Transverse colon (tissue), 4 donors: ENCODE data around the gene TLCD3B. TPM values are rescaled to one million over a fixed set of nuclear protein-coding genes. Genes with fewer than 3 reads are reported as not detected.
A peak's percentile ranks its signal among the peaks of the same experiment; 100 is the strongest.

Source experiments
- DNase-seq: peaks from one replicate; pipeline ENCODE4 v3.0.0-alpha.2; 2019
- H3K27ac ChIP-seq, 4 donors: fragments of 200-600 bp; sonication (generic); 2 replicates each; pipeline ENCODE4 v1.5.1; 2016 to 2018; ENCODE audit warnings: inconsistent platforms in 4 of 4
- H3K27me3 ChIP-seq: fragments of 200-600 bp; sonication (generic); 2 replicates; pipeline ENCODE4 v1.5.1; 2017; ENCODE audit warnings: inconsistent platforms
- H3K36me3 ChIP-seq, 4 donors: fragments of 200-600 bp; sonication (generic); 2 replicates each; pipeline ENCODE4 v1.5.1; 2017 to 2019; ENCODE audit warnings: inconsistent platforms in 4 of 4
- H3K4me1 ChIP-seq, 4 donors: fragments of 200-600 bp; sonication (generic); 2 replicates each; pipeline ENCODE4 v1.5.1; 2017 to 2020; ENCODE audit warnings: inconsistent platforms in 4 of 4
- H3K4me3 ChIP-seq, 4 donors: fragments of 200-600 bp; sonication (generic); 1 replicate in 1 of 4; 2 replicates in 3 of 4; pipeline versions ENCODE4 v1.5.1 to v1.6.1; 2017 to 2019; ENCODE audit warnings: inconsistent platforms in 4 of 4
- H3K9me3 ChIP-seq, 2 donors: fragments of 200-600 bp; sonication (generic); 2 replicates each; pipeline ENCODE4 v1.5.1; 2017 to 2019; ENCODE audit warnings: inconsistent platforms in 2 of 2
- EP300 ChIP-seq: sonication (generic); formaldehyde crosslinking; IDR thresholded peaks from one replicate; pipeline ENCODE4 v1.6.1; 2017; ENCODE audit warnings: antibody characterized with exemption, low read depth
- POLR2A ChIP-seq: fragments of 450-650 bp; IDR thresholded peaks from one replicate; pipeline ENCODE4 v1.6.1; 2016; ENCODE audit warnings: antibody characterized with exemption, mild to moderate bottlenecking, moderate library complexity
- POLR2AphosphoS5 ChIP-seq, 3 donors: sonication (generic); formaldehyde crosslinking; IDR thresholded peaks; one replicate each; pipeline ENCODE4 v1.6.1; 2016; ENCODE audit warnings: antibody characterized with exemption in 3 of 3
- WGBS, 2 donors: methylation state at CpG; one replicate each; pipeline ENCODE4 v1.1.5; 2018; ENCODE audit warnings: low coverage in 1 of 2; 5-methylcytosine and 5-hydroxymethylcytosine counted together
- in situ Hi-C, 4 donors: fragments of 200-750 bp; cut with MboI; loops; one replicate each; pipeline versions ENCODE4 v1.15.0 to v1.15.1; 2017; ENCODE audit warnings: low sequenced_read_pairs in 3 of 4, low pct_ligation_motif_present in 1 of 4, low pct_unique_long_range_greater_than_20kb in 1 of 4
- intact Hi-C: fragments of 100-400 bp; cut with DNase I; formaldehyde crosslinking; loops from one replicate; pipeline ENCODE4 v1.15.1; 2023; ENCODE audit warnings: low total_unique reads
- total RNA-seq, 4 donors: library from RNA; depleted of rRNA; stranded (reverse); fragments of >200 nt; gene quantifications; one replicate each; pipeline ENCODE4 v1.1.0, GENCODE V29; 2016
- TF ChIP-seq, protein P1 (sequence below), 5 experiments: fragments of 200-600 bp in 3 of 5; fragments of 450-650 bp in 2 of 5; sonication (generic) in 3 of 5; IDR thresholded peaks; 1 replicate in 2 of 5; 2 replicates in 3 of 5; pipeline ENCODE4 v1.5.1; 2016 to 2017; ENCODE audit warnings: antibody characterized with exemption in 5 of 5, inconsistent platforms in 3 of 5, mild to moderate bottlenecking in 2 of 5, moderate library complexity in 1 of 5

The TLCD3B gene
- total RNA-seq, 4 donors from 2014 or later = not detected

DNA sequence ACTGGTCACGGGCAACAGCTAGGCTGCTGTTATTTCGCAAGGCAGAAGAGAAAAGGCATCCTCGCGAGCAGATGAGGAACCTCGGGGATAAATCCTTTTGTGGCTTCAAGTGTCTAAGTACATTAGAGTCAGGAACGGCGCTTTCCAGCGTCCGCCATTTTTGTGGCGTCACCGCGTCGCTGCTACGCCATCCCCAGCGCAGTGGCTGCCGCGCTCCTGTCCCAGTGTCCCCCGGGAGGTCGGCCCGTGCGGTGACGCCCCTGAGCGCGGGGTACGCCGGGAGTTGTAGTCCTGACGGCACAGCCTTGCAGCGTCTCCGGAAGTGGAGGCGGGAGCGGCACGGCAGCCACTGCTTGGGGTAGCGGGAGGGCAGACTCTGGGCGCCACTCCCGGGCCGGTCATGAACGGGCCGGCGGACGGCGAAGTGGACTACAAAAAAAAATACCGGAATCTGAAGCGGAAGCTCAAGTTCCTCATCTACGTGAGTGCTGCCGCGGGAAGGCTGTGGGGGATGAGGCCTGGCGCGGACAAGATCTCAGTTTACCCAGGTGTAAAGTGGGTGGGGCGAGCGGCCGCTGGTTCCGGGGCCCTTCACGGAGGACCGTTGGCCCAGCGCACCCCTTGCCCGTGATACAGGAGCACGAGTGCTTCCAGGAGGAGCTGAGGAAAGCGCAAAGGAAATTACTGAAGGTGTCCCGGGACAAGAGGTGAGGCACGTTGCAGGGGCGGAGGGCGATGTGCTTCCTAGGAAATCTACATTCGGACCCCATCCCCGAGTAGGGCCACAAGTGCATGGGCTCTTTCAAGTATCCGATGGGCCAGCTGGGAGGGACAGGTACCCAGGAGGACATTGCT, 34.9 kb downstream of the TLCD3B start, which contains the start of gene INO80E:
Gene INO80E (plus strand): TSS at position 331 of the 855 bp plus-strand sequence. CDS start 70 bp downstream, at position 401.
- H3K27ac ChIP-seq = peak within 1 kb of the TSS; percentile 93 to 99 (median 96)
- no peaks in the 10 kb centered on the region for H3K36me3 ChIP-seq
- peaks cover 11 to 25% (median 21%) of the 10 kb centered on the region in 4 donors for H3K4me1 ChIP-seq
- DNase-seq = peak; percentile 99
- 0% methylated on average over 49 of the region's 65 CpGs; no CpG with 5 or more reads in 1 of the 2 donors for WGBS, 2 donors
- H3K4me3 ChIP-seq = peak within 1 kb of the TSS; percentile 41 to 68 (median 60)
- in situ Hi-C loops = no loop called here
- H3K9me3 ChIP-seq = no peaks in the 10 kb centered on the region
- TF ChIP-seq POLR2A (peak; percentile 35), EP300 (no peak), POLR2AphosphoS5 (IDR thresholded peaks at IDR 0.05) (peak; percentile 50 to 81 (median 75))
- TF ChIP-seq, protein P1, sequence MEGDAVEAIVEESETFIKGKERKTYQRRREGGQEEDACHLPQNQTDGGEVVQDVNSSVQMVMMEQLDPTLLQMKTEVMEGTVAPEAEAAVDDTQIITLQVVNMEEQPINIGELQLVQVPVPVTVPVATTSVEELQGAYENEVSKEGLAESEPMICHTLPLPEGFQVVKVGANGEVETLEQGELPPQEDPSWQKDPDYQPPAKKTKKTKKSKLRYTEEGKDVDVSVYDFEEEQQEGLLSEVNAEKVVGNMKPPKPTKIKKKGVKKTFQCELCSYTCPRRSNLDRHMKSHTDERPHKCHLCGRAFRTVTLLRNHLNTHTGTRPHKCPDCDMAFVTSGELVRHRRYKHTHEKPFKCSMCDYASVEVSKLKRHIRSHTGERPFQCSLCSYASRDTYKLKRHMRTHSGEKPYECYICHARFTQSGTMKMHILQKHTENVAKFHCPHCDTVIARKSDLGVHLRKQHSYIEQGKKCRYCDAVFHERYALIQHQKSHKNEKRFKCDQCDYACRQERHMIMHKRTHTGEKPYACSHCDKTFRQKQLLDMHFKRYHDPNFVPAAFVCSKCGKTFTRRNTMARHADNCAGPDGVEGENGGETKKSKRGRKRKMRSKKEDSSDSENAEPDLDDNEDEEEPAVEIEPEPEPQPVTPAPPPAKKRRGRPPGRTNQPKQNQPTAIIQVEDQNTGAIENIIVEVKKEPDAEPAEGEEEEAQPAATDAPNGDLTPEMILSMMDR (IDR thresholded peaks at IDR 0.05) = no peak
- intact Hi-C loops = no loop called here
- H3K27me3 ChIP-seq = no peaks in the 10 kb centered on the region

DNA sequence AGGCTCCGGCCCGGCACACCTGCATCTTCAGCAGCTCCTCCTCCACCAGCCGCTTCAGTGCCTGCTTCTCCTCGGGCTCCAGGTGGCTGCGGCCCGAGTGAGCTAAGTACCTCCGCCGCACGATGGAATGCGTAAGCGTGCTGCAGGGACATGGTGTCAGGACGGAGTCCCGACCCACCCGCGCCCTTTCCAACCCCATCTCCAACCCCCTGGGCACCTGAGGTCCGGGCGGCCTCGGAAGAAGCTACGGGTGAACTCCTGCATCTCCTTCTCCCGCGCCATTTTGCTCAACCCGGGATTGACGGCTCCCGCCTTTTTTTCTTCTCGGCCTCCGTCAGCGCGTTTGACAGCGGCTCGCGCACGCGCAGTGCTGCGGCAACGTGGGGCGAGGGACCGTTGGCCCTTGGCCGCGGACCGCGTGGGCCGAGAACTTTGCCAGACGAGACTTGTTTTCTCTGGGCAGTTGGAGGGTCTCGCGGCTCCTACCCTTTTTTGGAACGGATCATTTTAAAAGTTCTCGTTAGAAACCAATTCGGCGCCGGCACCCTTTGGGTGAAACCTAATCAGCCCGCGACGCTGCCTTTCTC, 35.7 kb downstream of the TLCD3B start, which contains the start of gene HIRIP3:
Gene HIRIP3 (minus strand): TSS at position 294 of the 587 bp plus-strand sequence. CDS start 12 bp downstream, at position 282.
- TF ChIP-seq EP300 (no peak), POLR2A (peak; percentile 14), POLR2AphosphoS5 (IDR thresholded peaks at IDR 0.05) (peak; percentile 46 to 62 (median 62))
- TF ChIP-seq, protein P1 (IDR thresholded peaks at IDR 0.05) = no peak
- Histone ChIP-seq H3K27ac (peak within 1 kb of the TSS; percentile 93 to 99 (median 96)), H3K4me3 (peak within 1 kb of the TSS; percentile 41 to 68 (median 60)), H3K27me3 (no peaks in the 10 kb centered on the region), H3K4me1 (peaks cover 11 to 30% (median 21%) of the 10 kb centered on the region in 4 donors), H3K9me3 (no peaks in the 10 kb centered on the region), H3K36me3 (peaks cover 0 to 7% (median 0%) of the 10 kb centered on the region in 4 donors)
- 1% methylated on average over 53 of the region's 53 CpGs; no CpG with 5 or more reads in 1 of the 2 donors for whole genome bisulfite sequencing, 2 donors
- in situ Hi-C loops = no loop called here
- intact Hi-C loops = no loop called here
- DNase-seq = peak; percentile 91

DNA sequence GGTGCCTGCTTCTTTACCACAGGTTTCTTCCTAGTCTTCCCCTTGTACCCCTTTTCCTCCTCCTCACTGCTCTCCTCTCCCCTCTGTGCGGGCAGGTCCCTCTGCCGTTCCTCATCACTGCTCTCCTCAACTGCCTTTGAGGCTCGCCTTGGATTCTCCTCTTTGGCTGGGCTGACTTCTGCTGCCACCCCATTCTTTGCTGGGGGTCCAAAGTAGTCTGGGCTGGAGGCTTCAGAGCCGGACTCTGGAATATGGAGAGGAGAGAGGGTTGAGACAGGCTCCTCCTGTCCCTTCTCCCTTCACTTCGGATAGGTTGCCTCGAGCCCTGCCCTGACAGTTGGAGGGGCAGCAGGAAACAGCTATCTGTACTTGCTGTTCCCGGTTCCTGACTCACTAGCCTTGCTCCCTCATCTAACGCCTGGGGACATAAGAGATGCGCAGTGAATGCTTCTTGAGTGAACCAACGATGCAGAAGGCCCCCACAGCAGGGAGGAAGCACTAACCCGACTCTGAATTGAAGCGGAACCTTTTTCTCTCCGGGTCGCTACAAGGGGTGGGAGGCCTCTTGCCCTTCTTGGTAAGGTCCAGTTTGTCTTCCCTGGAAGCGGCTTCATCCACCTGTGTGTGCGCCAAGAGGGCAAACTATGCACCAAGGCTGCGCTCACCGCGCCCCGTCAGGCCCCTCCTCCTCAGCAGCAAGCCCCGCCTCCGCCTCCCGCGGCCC, 36.3 kb downstream of the TLCD3B start:
- in situ Hi-C loops (no loop called here), intact Hi-C loops (no loop called here)
- peaks cover 11 to 36% (median 25%) of the 10 kb centered on the region in 4 donors for H3K4me1 ChIP-seq
- TF ChIP-seq EP300 = no peak
- TF ChIP-seq POLR2A = no peak
- TF ChIP-seq POLR2AphosphoS5 (IDR thresholded peaks at IDR 0.05) = no peak
- TF ChIP-seq, protein P1 (IDR thresholded peaks at IDR 0.05) = no peak
- H3K27me3 ChIP-seq = no peaks in the 10 kb centered on the region
- DNase-seq = peak; percentile 86
- no peaks in the 10 kb centered on the region for H3K9me3 ChIP-seq
- peak overlapping the region; percentile 31 to 68 (median 60) for H3K4me3 ChIP-seq
- H3K36me3 ChIP-seq = peaks cover 0 to 7% (median 0%) of the 10 kb centered on the region in 4 donors
- H3K27ac ChIP-seq = peak overlapping the region; percentile 93 to 99 (median 96)
- WGBS, 2 donors = 15% methylated on average over 23 of the region's 24 CpGs; no CpG with 5 or more reads in 1 of the 2 donors
